Measurements from ENCODE around the gene FBXO7.
"Not testable (repeated sequence)": the region's sequence is repeated elsewhere in the genome, so short reads cannot be mapped to it uniquely, and the experiment has no call there.

Gene FBXO7

GRCh38 chr22:32474635-32475467, at the start of gene FBXO7:
Gene FBXO7 (plus strand): TSS chr22:32474811. CDS start chr22:32475003, 192 bp downstream.
- FAIRE-seq, result no peak

- no peak for FAIRE-seq
Measured at GRCh38 chr22:32426881-32427280, 47.7 kb upstream of the FBXO7 start.

GRCh38 chr22:32430352-32430751, 44.3 kb upstream of the FBXO7 start:
- FAIRE-seq, result peak; percentile 63

DNA sequence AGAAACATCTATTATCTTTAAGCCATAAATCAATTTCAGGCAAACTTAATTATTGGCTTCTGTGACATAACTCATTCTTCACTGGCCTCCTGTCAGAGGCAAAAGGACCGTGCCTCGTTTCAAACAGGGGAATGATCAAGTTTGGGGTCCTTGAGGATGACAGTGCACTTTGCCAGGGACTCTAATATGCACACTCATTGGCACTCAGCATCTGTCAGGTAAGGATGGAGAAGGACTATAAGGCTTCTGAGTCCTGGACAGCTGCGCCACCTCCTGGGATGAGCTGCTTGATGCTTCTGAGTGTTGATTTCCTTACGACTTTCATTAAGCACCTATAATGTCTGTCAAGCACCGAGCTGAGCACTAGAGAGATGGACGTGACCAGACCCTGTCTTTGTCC, 30.5 kb upstream of the FBXO7 start:
- FAIRE-seq, result no peak

DNA sequence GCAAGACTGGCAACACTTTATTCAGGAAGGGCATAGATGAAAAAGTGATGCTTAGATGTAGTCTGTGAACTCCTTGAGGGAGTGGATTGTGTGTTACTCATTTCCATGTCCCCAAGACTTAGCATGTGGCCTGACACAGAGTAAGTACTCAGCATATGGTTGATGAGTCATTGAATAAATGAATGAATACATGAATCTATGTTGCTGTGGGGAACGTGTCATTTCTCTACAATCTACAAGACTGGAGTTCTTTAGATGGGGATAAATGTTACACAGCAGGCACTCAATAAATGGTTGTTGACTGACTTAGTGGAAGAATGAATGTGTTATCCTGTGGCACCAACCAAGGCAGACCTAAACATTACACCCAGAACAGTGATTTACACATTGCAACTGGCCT, 28.3 kb upstream of the FBXO7 start:
- FAIRE-seq, result no peak

GRCh38 chr22:32448980-32449379, 25.6 kb upstream of the FBXO7 start:
- FAIRE-seq, result no peak

DNA sequence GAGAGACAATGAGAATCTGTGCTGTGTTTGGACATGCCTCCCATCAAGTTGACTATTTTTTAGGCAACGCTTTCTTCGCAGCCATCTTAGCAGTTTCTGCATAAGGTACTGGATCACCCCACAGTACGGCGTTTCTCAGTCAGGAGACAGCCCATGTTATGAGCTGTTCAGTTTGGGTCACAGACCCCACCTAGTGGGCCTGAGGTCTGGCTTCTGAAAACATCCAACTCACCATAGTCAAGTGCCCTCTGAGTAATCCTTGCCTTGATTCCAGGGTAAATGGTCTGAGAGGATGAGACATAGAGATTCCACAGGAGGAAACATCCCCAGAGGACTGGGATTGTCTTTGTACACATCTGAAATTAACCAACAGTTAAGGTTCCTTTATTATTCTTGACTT, 17.6 kb upstream of the FBXO7 start:
- FAIRE-seq, result no peak

DNA sequence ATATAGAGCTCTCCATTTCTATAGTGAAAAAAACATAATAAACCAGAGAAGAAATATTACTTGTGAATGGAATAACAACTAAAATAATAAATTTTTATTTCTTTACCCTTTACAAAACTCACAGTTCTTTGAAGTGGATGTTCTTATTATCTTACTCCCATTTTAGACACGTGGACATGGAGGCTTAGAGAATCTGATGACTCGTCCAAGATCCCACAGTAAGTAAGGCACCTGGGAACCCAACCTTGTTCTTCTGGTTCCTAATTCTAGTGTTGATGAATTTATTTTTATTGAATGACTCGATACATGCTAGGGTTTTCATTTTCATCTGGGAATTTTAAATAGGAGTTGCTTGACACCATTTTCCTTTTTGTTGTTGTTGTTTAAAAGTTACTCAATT, 12.2 kb upstream of the FBXO7 start:
- FAIRE-seq, result no peak

GRCh38 chr22:32465661-32466060, 8.9 kb upstream of the FBXO7 start:
- no peak for FAIRE-seq

GRCh38 chr22:32466496-32466895, 8.1 kb upstream of the FBXO7 start:
- FAIRE-seq, result no peak

- FAIRE-seq, result no peak
Measured at GRCh38 chr22:32469799-32470212, 4.8 kb upstream of the FBXO7 start.

- peak; percentile 53 for FAIRE-seq
Measured at GRCh38 chr22:32473388-32473952, 1.1 kb upstream of the FBXO7 start.

GRCh38 chr22:32475468-32476010, 928 bp downstream of the FBXO7 start:
- FAIRE-seq, result no peak

DNA sequence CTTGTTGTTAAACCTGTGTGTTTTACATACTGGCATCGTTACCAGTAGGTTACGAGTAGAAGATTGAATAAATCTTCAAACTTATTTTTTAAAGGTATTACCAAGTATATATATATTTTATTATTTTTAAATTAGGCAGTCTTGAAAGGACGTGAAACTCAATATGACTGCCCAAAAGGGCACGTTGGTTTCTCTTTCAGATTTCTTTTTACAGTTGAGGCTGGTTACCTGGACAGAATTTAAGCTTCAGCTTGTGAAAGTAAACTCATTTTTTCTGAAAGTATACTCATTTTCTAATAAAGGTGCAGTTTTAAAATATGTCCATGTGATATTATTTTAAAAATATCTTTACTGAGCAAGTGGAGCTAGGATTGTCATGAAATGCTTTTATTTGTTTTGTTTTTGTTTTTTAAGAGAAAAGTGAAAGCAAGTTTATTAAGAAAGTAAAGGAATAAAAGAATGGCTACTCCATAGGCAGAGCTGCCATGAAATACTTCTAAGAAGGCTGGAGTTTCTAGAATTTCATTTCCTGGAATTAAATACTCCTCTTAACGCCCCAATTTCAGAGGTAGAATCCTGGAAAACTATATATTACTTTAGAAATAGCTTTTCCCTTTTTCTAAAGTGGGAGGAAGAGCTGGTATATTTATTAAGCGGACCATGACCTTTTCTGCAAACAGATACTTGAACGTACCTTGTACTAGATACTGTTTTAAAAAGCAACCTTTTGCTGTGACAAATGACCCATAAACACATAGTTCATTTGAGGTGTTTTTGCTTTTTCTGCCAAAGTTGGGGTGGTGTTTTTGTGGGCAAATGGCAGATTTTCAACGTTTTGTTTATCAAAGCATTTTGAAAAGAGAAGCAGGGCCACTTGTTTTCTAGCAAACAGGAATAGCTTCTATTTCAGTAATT, 1.9 kb downstream of the FBXO7 start:
- no peak for FAIRE-seq

GRCh38 chr22:32477596-32477995, 3.0 kb downstream of the FBXO7 start:
- no peak for FAIRE-seq

GRCh38 chr22:32478552-32478951, 3.9 kb downstream of the FBXO7 start:
- FAIRE-seq, result not testable (repeated sequence)

DNA sequence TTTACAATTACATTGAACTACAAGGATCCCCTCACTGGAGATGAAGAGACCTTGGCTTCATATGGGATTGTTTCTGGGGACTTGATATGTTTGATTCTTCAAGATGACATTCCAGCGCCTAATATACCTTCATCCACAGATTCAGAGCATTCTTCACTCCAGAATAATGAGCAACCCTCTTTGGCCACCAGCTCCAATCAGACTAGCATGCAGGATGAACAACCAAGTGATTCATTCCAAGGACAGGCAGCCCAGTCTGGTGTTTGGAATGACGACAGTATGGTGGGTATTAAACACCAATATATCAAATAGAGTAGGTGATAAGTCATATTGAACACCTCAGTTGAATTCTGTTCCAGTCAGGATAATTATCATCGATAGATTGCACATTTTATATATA, 4.4 kb downstream of the FBXO7 start:
- no peak for FAIRE-seq

DNA sequence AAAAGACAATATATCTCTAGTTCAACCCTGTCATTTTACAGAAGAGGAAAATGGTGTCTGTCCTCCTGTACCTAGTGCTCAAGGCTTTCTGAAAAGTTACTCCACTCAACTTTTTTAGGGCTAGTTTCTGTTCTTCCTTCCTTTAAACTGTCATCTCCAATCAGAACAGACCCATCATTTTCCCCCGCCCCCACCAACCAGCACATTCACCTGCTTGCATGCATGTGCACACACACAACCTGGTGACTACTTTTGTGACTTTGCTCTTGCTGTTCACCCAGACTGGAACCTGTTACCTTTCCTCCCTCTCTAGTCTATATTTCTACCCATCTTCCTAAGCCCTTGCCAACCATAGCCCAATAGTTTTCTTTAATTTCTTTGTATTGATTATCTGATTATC, 5.6 kb downstream of the FBXO7 start:
- FAIRE-seq, result no peak

DNA sequence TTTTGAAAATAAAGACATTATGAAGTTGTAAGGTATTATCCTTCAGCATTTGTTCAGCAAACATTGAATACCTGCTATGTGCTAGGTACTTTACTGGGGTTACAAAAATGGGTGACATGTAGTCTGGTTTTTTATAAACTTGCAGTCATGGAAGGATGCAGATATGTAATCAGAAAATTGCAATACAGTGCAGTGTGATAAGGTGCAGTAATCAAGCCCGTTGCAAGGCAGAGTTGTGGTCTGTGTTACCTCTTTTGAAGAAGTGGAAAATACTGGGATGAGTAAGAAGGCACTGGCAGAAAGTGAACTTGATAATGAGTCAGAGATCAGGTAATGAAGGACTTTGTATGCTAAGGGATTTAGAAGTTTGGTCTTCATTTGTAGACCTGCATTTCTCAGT, 8.1 kb downstream of the FBXO7 start:
- FAIRE-seq, result no peak

DNA sequence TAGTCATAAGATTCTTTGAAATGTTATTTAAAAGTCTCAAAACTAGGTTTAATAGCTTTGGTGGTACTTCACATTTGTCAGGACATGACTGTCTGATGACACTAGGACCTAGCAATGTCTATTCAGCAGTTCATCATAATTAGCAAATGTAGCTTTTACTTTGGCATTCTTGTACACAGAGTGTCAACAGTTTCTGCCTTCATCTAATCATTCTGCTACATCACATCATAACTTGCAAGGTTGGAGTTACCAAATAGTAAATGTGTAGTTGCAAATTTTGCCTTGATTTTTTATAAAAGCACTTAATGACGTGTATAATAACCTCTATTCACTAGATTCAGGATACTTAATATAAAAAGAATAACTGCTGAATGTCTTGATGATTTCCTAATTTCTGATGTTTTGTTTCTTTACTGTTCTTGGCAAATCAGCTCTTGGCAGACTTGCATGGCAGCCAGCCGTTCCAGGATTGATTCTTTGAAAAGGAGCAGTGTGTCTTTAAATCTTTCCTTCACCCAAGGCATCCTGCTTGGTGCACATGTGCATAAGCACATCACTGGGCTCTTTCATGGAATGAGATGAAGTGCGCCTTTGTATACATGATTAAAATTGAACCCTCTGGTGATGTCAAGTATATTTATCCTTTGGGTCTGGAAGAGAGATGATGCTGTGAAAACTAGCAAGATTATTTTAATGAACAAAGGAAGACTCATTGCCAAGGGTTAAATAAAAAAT, 12.2 kb downstream of the FBXO7 start:
- no peak for FAIRE-seq

DNA sequence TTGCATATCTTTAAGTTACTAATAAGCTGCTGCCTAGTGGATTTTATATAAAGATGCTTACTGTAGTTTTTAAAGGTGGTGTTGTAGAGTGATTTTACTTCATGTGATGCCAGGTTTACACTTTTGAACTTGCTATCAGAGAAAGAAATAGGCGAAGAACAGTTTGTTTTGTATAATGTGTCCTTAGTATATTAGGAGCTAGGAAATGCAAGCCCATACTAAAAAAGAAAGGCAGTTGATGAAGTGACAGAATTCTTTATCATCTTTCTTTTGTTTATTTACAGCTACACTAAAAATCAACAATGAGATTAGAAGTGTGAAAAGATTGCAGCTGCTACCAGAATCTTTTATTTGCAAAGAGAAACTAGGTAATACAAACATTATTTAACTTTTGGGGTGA, 12.8 kb downstream of the FBXO7 start:
- FAIRE-seq, result no peak

GRCh38 chr22:32489377-32489776, 14.8 kb downstream of the FBXO7 start:
- FAIRE-seq, result no peak

Measured in endometrium (tissue), 2 donors.